SK-N-SH treated with all-trans-retinoic acid at 6 μM for 48 hours (cell line): ENCODE data around the gene CYP19A1.

ENCODE experiments used
- ATAC-seq: fragments of 200-7000 bp; cut with Tn5 transposase; 3 replicates; pipeline ENCODE4 v1.9.1; 2020; ENCODE audit warnings: mild to moderate bottlenecking, moderate library complexity
- ARNTL ChIP-seq: fragments of 450-650 bp; formaldehyde crosslinking; IDR thresholded peaks from 2 replicates; pipeline ENCODE4 v1.5.0; 2020; ENCODE audit warnings: low read depth, mild to moderate bottlenecking, moderate library complexity, borderline replicate concordance
- BACH2 ChIP-seq: fragments of 250-450 bp; sonication (Bioruptor Pico); IDR thresholded peaks from 2 replicates; pipeline ENCODE4 v1.9.0; 2021; ENCODE audit warnings: mild to moderate bottlenecking, borderline replicate concordance
- CSDC2 ChIP-seq: fragments of 250-450 bp; sonication (Bioruptor Pico); IDR thresholded peaks from 2 replicates; pipeline ENCODE4 v1.5.0; 2020; ENCODE audit warnings: mild to moderate bottlenecking, moderate library complexity
- CSRNP3 ChIP-seq: fragments of 250-450 bp; sonication (Bioruptor Pico); IDR thresholded peaks from 2 replicates; pipeline ENCODE4 v1.5.1; 2021; ENCODE audit warnings: mild to moderate bottlenecking, moderate library complexity
- ESRRG ChIP-seq: fragments of 250-450 bp; sonication (Bioruptor Pico); IDR thresholded peaks from 2 replicates; pipeline ENCODE4 v1.6.1; 2021; ENCODE audit warnings: mild to moderate bottlenecking
- GLIS3 ChIP-seq: fragments of 250-450 bp; sonication (Bioruptor Pico); IDR thresholded peaks from 2 replicates; pipeline ENCODE4 v1.5.0; 2020; ENCODE audit warnings: mild to moderate bottlenecking, moderate library complexity
- ISL1 ChIP-seq: fragments of 250-450 bp; sonication (Bioruptor Pico); IDR thresholded peaks from 2 replicates; pipeline ENCODE4 v2.1.2; 2022; ENCODE audit warnings: mild to moderate bottlenecking, moderate library complexity
- OSR1 ChIP-seq: fragments of 250-450 bp; sonication (Bioruptor Pico); IDR thresholded peaks from 2 replicates; pipeline ENCODE4 v1.8.0; 2022; ENCODE audit warnings: moderate library complexity, mild to moderate bottlenecking, inconsistent platforms
- PATZ1 ChIP-seq: fragments of 250-450 bp; sonication (Bioruptor Pico); IDR thresholded peaks from 2 replicates; pipeline ENCODE4 v1.8.0; 2020; ENCODE audit warnings: mild to moderate bottlenecking, moderate library complexity, borderline replicate concordance
- POU6F1 ChIP-seq: fragments of 250-450 bp; sonication (Bioruptor Pico); IDR thresholded peaks from 2 replicates; pipeline ENCODE4 v1.8.0; 2021; ENCODE audit warnings: low read depth, mild to moderate bottlenecking, moderate library complexity, borderline replicate concordance
- PPARA ChIP-seq: fragments of 250-450 bp; sonication (Bioruptor Pico); IDR thresholded peaks from 2 replicates; pipeline ENCODE4 v1.5.0; 2020; ENCODE audit warnings: mild to moderate bottlenecking, borderline replicate concordance
- RARB ChIP-seq: fragments of 250-450 bp; sonication (Bioruptor Pico); IDR thresholded peaks from 2 replicates; pipeline ENCODE4 v1.8.0; 2021; ENCODE audit warnings: mild to moderate bottlenecking, moderate library complexity
- SNAI2 ChIP-seq: fragments of 250-450 bp; sonication (Bioruptor Pico); IDR thresholded peaks from 2 replicates; pipeline ENCODE4 v1.5.0; 2020; ENCODE audit warnings: mild to moderate bottlenecking, moderate library complexity
- TCF4 ChIP-seq: fragments of 250-450 bp; sonication (Bioruptor Pico); IDR thresholded peaks from 2 replicates; pipeline ENCODE4 v1.8.0; 2021; ENCODE audit warnings: mild to moderate bottlenecking, moderate library complexity, borderline replicate concordance
- TOX ChIP-seq: fragments of 250-450 bp; sonication (Bioruptor Pico); IDR thresholded peaks from 2 replicates; pipeline ENCODE4 v1.8.0; 2021; ENCODE audit warnings: mild to moderate bottlenecking, moderate library complexity, borderline replicate concordance
- TSHZ2 ChIP-seq: fragments of 250-450 bp; sonication (Bioruptor Pico); IDR thresholded peaks from 2 replicates; pipeline ENCODE4 v1.5.0; 2020; ENCODE audit warnings: mild to moderate bottlenecking, moderate library complexity
- ZC3H10 ChIP-seq: fragments of 250-450 bp; sonication (Bioruptor Pico); IDR thresholded peaks from 2 replicates; pipeline ENCODE4 v1.5.1; 2021; ENCODE audit warnings: mild to moderate bottlenecking, moderate library complexity
- ZFP3 ChIP-seq: fragments of 250-450 bp; sonication (Bioruptor Pico); IDR thresholded peaks from 2 replicates; pipeline ENCODE4 v1.5.0; 2020; ENCODE audit warnings: mild to moderate bottlenecking, moderate library complexity
- ZFP30 ChIP-seq: fragments of 450-650 bp; formaldehyde crosslinking; IDR thresholded peaks from 2 replicates; pipeline ENCODE4 v1.5.0; 2022; ENCODE audit warnings: mild to moderate bottlenecking, moderate library complexity
- ZNF565 ChIP-seq: fragments of 450-650 bp; formaldehyde crosslinking; conservative IDR thresholded peaks from 2 replicates; pipeline ENCODE4 v1.5.0; 2020; ENCODE audit warnings: low read depth, mild to moderate bottlenecking, moderate library complexity
- ZNF70 ChIP-seq: fragments of 450-650 bp; formaldehyde crosslinking; IDR thresholded peaks from 2 replicates; pipeline ENCODE4 v1.5.0; 2020; ENCODE audit warnings: mild to moderate bottlenecking, moderate library complexity
- ZNF8 ChIP-seq: fragments of 450-650 bp; formaldehyde crosslinking; IDR thresholded peaks from 2 replicates; pipeline ENCODE4 v1.5.0; 2020; ENCODE audit warnings: mild to moderate bottlenecking, moderate library complexity

Gene CYP19A1

GRCh38 chr15:51386486-51386885 lies 48.1 kb upstream of the CYP19A1 start:
- TF ChIP-seq PATZ1 (CRISPR knock-in tag): no peak
- TF ChIP-seq OSR1: no peak
- TF ChIP-seq RARB (CRISPR knock-in tag): no peak
- no peak for TF ChIP-seq SNAI2
- no peak for TF ChIP-seq ZFP30 (CRISPR knock-in tag)
- no peak for TF ChIP-seq TSHZ2 (CRISPR knock-in tag)

GRCh38 chr15:51386029-51386428 lies 47.6 kb upstream of the CYP19A1 start:
- no peak for ATAC-seq
- TF ChIP-seq BACH2 (no peak), PPARA (no peak), PATZ1 (CRISPR knock-in tag) (no peak), TOX (CRISPR knock-in tag) (no peak), ESRRG (CRISPR knock-in tag) (no peak), CSRNP3 (no peak), ISL1 (CRISPR knock-in tag) (no peak), POU6F1 (CRISPR knock-in tag) (no peak)

More at GRCh38 chr15:51386486-51386885, 48.1 kb upstream of the CYP19A1 start:
- ATAC-seq: no peak

GRCh38 chr15:51382787-51383186 lies 44.4 kb upstream of the CYP19A1 start:
- TF ChIP-seq ESRRG (CRISPR knock-in tag): no peak
- TF ChIP-seq ARNTL (CRISPR knock-in tag): no peak
- TF ChIP-seq ZNF70 (CRISPR knock-in tag): no peak
- TF ChIP-seq RARB (CRISPR knock-in tag): no peak
- TF ChIP-seq BACH2: no peak
- no peak for TF ChIP-seq TSHZ2 (CRISPR knock-in tag)
- TF ChIP-seq TCF4 (CRISPR knock-in tag): no peak
- no peak for TF ChIP-seq GLIS3
- no peak for TF ChIP-seq CSRNP3
- TF ChIP-seq TOX (CRISPR knock-in tag): no peak
- no peak for TF ChIP-seq ZFP30 (CRISPR knock-in tag)
- TF ChIP-seq ZNF8 (CRISPR knock-in tag): no peak
- no peak for TF ChIP-seq POU6F1 (CRISPR knock-in tag)
- TF ChIP-seq ZC3H10: no peak
- no peak for TF ChIP-seq OSR1
- TF ChIP-seq CSDC2: no peak
- no peak for TF ChIP-seq SNAI2
- no peak for TF ChIP-seq ZNF565
- TF ChIP-seq ZFP3 (CRISPR knock-in tag): no peak

More at GRCh38 chr15:51382787-51383186, 44.4 kb upstream of the CYP19A1 start:
- peak; percentile 77 for ATAC-seq
